Measurements from ENCODE around the gene C2orf72. TPM values are rescaled to one million over a fixed set of nuclear protein-coding genes. Genes with fewer than 3 reads are reported as not detected.

Gene C2orf72
- total RNA-seq, 1 donor from 2014 or later: 0.96 TPM

- peaks cover 72% of the 10 kb centered on the region for H3K36me3 Mint-ChIP-seq (ENCODE audit: low read depth)
- peaks cover 22% of the 10 kb centered on the region for H3K4me1 Mint-ChIP-seq (ENCODE audit: low read depth)
- H3K27ac Mint-ChIP-seq: peak overlapping the region; percentile 42
- DNase-seq (ENCODE audit: low spot score): no peak
- H3K9me3 Mint-ChIP-seq: no peaks in the 10 kb centered on the region
- H3K27me3 Mint-ChIP-seq (ENCODE audit: low read depth): no peaks in the 10 kb centered on the region
- intact Hi-C loops (cut with micrococcal nuclease): loop anchor here (2.0 kb wide), 1 partner anchor 85 kb away; no protein-coding TSS in a partner anchor
- no peak overlapping the region for H3K4me3 Mint-ChIP-seq (ENCODE audit: low read depth)
Measured at GRCh38 chr2:231069379-231070054, 32.2 kb downstream of the C2orf72 start.

DNA sequence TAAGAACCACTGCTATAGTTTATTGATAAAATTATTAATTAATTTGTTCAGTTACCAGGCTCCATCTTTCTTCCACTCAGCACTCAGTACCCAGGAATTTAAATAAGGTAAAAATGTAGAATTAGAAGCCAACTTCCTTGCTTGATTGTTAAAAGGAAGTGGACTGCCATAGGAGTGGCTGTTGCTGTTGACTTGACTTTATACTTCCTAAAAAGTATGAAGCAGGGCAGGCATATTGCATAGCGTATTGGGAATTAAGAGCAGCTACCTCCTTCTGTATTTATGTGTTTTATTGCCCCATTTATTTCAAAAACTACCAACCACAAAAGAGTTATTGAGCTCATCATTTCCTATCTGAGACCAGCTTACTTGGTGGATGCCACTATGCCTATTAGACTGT, 47.2 kb downstream of the C2orf72 start:
- Mint-ChIP-seq H3K4me3 (ENCODE audit: low read depth) (no peak overlapping the region), H3K9me3 (no peaks in the 10 kb centered on the region), H3K36me3 (ENCODE audit: low read depth) (peaks cover 79% of the 10 kb centered on the region), H3K27ac (no peak overlapping the region), H3K27me3 (ENCODE audit: low read depth) (no peaks in the 10 kb centered on the region), H3K4me1 (ENCODE audit: low read depth) (no peaks in the 10 kb centered on the region)
- intact Hi-C loops (cut with micrococcal nuclease): no loop called here
- no peak for DNase-seq (ENCODE audit: low spot score)

GRCh38 chr2:231088754-231089153, 51.4 kb downstream of the C2orf72 start:
- no peaks in the 10 kb centered on the region for H3K9me3 Mint-ChIP-seq
- H3K27me3 Mint-ChIP-seq (ENCODE audit: low read depth): no peaks in the 10 kb centered on the region
- intact Hi-C loops (cut with micrococcal nuclease): no loop called here
- DNase-seq (ENCODE audit: low spot score): no peak
- no peak overlapping the region for H3K4me3 Mint-ChIP-seq (ENCODE audit: low read depth)
- H3K36me3 Mint-ChIP-seq (ENCODE audit: low read depth): peaks cover 71% of the 10 kb centered on the region
- H3K27ac Mint-ChIP-seq: no peak overlapping the region
- no peaks in the 10 kb centered on the region for H3K4me1 Mint-ChIP-seq (ENCODE audit: low read depth)

DNA sequence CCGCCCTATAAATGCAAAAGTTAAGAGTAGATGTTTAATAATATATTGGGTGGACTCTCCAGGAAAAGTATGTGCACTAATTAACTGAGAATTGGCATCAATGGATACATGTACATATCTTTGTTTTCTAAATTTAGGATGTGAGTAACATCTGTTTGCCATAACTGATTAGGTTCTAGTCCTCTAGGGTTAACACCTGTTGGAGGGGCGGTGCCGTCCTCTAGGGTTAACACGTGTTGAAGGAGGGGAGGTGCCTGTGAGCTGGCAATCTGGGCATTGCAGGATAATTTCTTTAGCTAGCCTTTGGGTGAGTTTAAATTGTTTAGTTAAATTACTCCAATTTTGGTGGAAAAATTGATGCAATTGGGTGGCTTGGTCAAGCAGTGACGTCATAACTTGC, 56.6 kb downstream of the C2orf72 start:
- no peak for DNase-seq (ENCODE audit: low spot score)
- Mint-ChIP-seq H3K9me3 (peaks cover 3% of the 10 kb centered on the region), H3K27me3 (ENCODE audit: low read depth) (no peaks in the 10 kb centered on the region), H3K27ac (no peak overlapping the region), H3K4me3 (ENCODE audit: low read depth) (no peak overlapping the region), H3K4me1 (ENCODE audit: low read depth) (no peaks in the 10 kb centered on the region), H3K36me3 (ENCODE audit: low read depth) (peaks cover 84% of the 10 kb centered on the region)
- intact Hi-C loops (cut with micrococcal nuclease): no loop called here

- H3K4me1 Mint-ChIP-seq (ENCODE audit: low read depth): no peaks in the 10 kb centered on the region
- DNase-seq (ENCODE audit: low spot score): no peak
- intact Hi-C loops (cut with micrococcal nuclease): no loop called here
- no peak overlapping the region for H3K27ac Mint-ChIP-seq
- H3K36me3 Mint-ChIP-seq (ENCODE audit: low read depth): peaks cover 88% of the 10 kb centered on the region
- H3K4me3 Mint-ChIP-seq (ENCODE audit: low read depth): no peak overlapping the region
- H3K27me3 Mint-ChIP-seq (ENCODE audit: low read depth): no peaks in the 10 kb centered on the region
- H3K9me3 Mint-ChIP-seq: peaks cover 10% of the 10 kb centered on the region
Measured at GRCh38 chr2:231094736-231095346, 57.5 kb downstream of the C2orf72 start.

Other genes with a start within 250 kb of the C2orf72 start
- gene ITM2C, start 172.6 kb upstream of the C2orf72 start, total RNA-seq: 13.3 and 15.8 TPM in 2 replicates
- 0.57 and 0.78 TPM in 2 replicates for gene GPR55, start 112.3 kb upstream of the C2orf72 start, total RNA-seq
- not detected in 2 replicates for gene SPATA3, start 41.4 kb upstream of the C2orf72 start, total RNA-seq
- 180 and 194 TPM in 2 replicates for gene PSMD1, start 19.3 kb downstream of the C2orf72 start, total RNA-seq
- not detected in 2 replicates for gene HTR2B, start 87.5 kb downstream of the C2orf72 start, total RNA-seq
- 2.5 and 3.3 TPM in 2 replicates for gene ARMC9, start 161.1 kb downstream of the C2orf72 start, total RNA-seq